SK-N-SH treated with all-trans-retinoic acid at 6 μM for 48 hours (cell line): ENCODE results near the gene IL15.

Experiments
- ATAC-seq: fragments of 200-7000 bp; cut with Tn5 transposase; 3 replicates; pipeline ENCODE4 v1.9.1; 2020; ENCODE audit warnings: mild to moderate bottlenecking, moderate library complexity
- ARNTL ChIP-seq: fragments of 450-650 bp; formaldehyde crosslinking; IDR thresholded peaks from 2 replicates; pipeline ENCODE4 v1.5.0; 2020; ENCODE audit warnings: low read depth, mild to moderate bottlenecking, moderate library complexity, borderline replicate concordance
- BACH2 ChIP-seq: fragments of 250-450 bp; sonication (Bioruptor Pico); IDR thresholded peaks from 2 replicates; pipeline ENCODE4 v1.9.0; 2021; ENCODE audit warnings: mild to moderate bottlenecking, borderline replicate concordance
- CSDC2 ChIP-seq: fragments of 250-450 bp; sonication (Bioruptor Pico); IDR thresholded peaks from 2 replicates; pipeline ENCODE4 v1.5.0; 2020; ENCODE audit warnings: mild to moderate bottlenecking, moderate library complexity
- CSRNP3 ChIP-seq: fragments of 250-450 bp; sonication (Bioruptor Pico); IDR thresholded peaks from 2 replicates; pipeline ENCODE4 v1.5.1; 2021; ENCODE audit warnings: mild to moderate bottlenecking, moderate library complexity
- ESRRG ChIP-seq: fragments of 250-450 bp; sonication (Bioruptor Pico); IDR thresholded peaks from 2 replicates; pipeline ENCODE4 v1.6.1; 2021; ENCODE audit warnings: mild to moderate bottlenecking
- GLIS3 ChIP-seq: fragments of 250-450 bp; sonication (Bioruptor Pico); IDR thresholded peaks from 2 replicates; pipeline ENCODE4 v1.5.0; 2020; ENCODE audit warnings: mild to moderate bottlenecking, moderate library complexity
- ISL1 ChIP-seq: fragments of 250-450 bp; sonication (Bioruptor Pico); IDR thresholded peaks from 2 replicates; pipeline ENCODE4 v2.1.2; 2022; ENCODE audit warnings: mild to moderate bottlenecking, moderate library complexity
- OSR1 ChIP-seq: fragments of 250-450 bp; sonication (Bioruptor Pico); IDR thresholded peaks from 2 replicates; pipeline ENCODE4 v1.8.0; 2022; ENCODE audit warnings: moderate library complexity, mild to moderate bottlenecking, inconsistent platforms
- PATZ1 ChIP-seq: fragments of 250-450 bp; sonication (Bioruptor Pico); IDR thresholded peaks from 2 replicates; pipeline ENCODE4 v1.8.0; 2020; ENCODE audit warnings: mild to moderate bottlenecking, moderate library complexity, borderline replicate concordance
- PPARA ChIP-seq: fragments of 250-450 bp; sonication (Bioruptor Pico); IDR thresholded peaks from 2 replicates; pipeline ENCODE4 v1.5.0; 2020; ENCODE audit warnings: mild to moderate bottlenecking, borderline replicate concordance
- RARB ChIP-seq: fragments of 250-450 bp; sonication (Bioruptor Pico); IDR thresholded peaks from 2 replicates; pipeline ENCODE4 v1.8.0; 2021; ENCODE audit warnings: mild to moderate bottlenecking, moderate library complexity
- SNAI2 ChIP-seq: fragments of 250-450 bp; sonication (Bioruptor Pico); IDR thresholded peaks from 2 replicates; pipeline ENCODE4 v1.5.0; 2020; ENCODE audit warnings: mild to moderate bottlenecking, moderate library complexity
- TCF4 ChIP-seq: fragments of 250-450 bp; sonication (Bioruptor Pico); IDR thresholded peaks from 2 replicates; pipeline ENCODE4 v1.8.0; 2021; ENCODE audit warnings: mild to moderate bottlenecking, moderate library complexity, borderline replicate concordance
- TOX ChIP-seq: fragments of 250-450 bp; sonication (Bioruptor Pico); IDR thresholded peaks from 2 replicates; pipeline ENCODE4 v1.8.0; 2021; ENCODE audit warnings: mild to moderate bottlenecking, moderate library complexity, borderline replicate concordance
- TSHZ2 ChIP-seq: fragments of 250-450 bp; sonication (Bioruptor Pico); IDR thresholded peaks from 2 replicates; pipeline ENCODE4 v1.5.0; 2020; ENCODE audit warnings: mild to moderate bottlenecking, moderate library complexity
- ZC3H10 ChIP-seq: fragments of 250-450 bp; sonication (Bioruptor Pico); IDR thresholded peaks from 2 replicates; pipeline ENCODE4 v1.5.1; 2021; ENCODE audit warnings: mild to moderate bottlenecking, moderate library complexity
- ZFP3 ChIP-seq: fragments of 250-450 bp; sonication (Bioruptor Pico); IDR thresholded peaks from 2 replicates; pipeline ENCODE4 v1.5.0; 2020; ENCODE audit warnings: mild to moderate bottlenecking, moderate library complexity
- ZFP30 ChIP-seq: fragments of 450-650 bp; formaldehyde crosslinking; IDR thresholded peaks from 2 replicates; pipeline ENCODE4 v1.5.0; 2022; ENCODE audit warnings: mild to moderate bottlenecking, moderate library complexity
- ZNF565 ChIP-seq: fragments of 450-650 bp; formaldehyde crosslinking; conservative IDR thresholded peaks from 2 replicates; pipeline ENCODE4 v1.5.0; 2020; ENCODE audit warnings: low read depth, mild to moderate bottlenecking, moderate library complexity
- ZNF70 ChIP-seq: fragments of 450-650 bp; formaldehyde crosslinking; IDR thresholded peaks from 2 replicates; pipeline ENCODE4 v1.5.0; 2020; ENCODE audit warnings: mild to moderate bottlenecking, moderate library complexity
- ZNF8 ChIP-seq: fragments of 450-650 bp; formaldehyde crosslinking; IDR thresholded peaks from 2 replicates; pipeline ENCODE4 v1.5.0; 2020; ENCODE audit warnings: mild to moderate bottlenecking, moderate library complexity
- TF ChIP-seq, protein P1 (sequence below): fragments of 250-450 bp; sonication (Bioruptor Pico); IDR thresholded peaks from 2 replicates; pipeline ENCODE4 v1.8.0; 2021; ENCODE audit warnings: low read depth, mild to moderate bottlenecking, moderate library complexity, borderline replicate concordance
- TF ChIP-seq, protein P2 (sequence below): fragments of 250-450 bp; sonication (Bioruptor Pico); IDR thresholded peaks from 2 replicates; pipeline ENCODE4 v1.5.1; 2020; ENCODE audit warnings: low read depth, mild to moderate bottlenecking, moderate library complexity

IL15 gene

DNA sequence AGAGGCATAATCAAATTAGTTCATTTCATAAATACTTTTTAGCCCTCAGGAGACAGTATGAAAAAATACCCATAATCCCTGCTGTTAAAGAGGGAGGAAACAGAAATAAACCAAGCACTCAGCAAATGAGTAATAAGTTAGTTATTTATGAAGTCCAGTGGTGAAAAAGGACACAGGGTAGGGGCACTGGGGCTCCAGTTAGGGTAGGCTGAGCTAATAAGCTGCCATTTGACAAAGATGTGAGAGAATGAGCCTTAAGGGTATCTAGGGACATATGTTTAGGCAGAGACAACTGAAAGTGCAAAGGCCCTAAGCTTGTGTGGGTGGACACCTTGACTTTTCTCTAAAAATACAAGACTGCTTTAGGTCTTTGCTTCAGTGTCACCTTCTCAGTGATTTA is 94.4 kb downstream of the IL15 start:
- peak; percentile 45 for ATAC-seq
- TF ChIP-seq ZFP30 (CRISPR knock-in tag) (no peak), TSHZ2 (CRISPR knock-in tag) (no peak), ZNF70 (no peak), ZFP3 (0 out of 2 replicates have a peak, but pooled peaks have one; percentile 22), ISL1 (CRISPR knock-in tag) (peak; percentile 52), ZC3H10 (CRISPR knock-in tag) (no peak)

DNA sequence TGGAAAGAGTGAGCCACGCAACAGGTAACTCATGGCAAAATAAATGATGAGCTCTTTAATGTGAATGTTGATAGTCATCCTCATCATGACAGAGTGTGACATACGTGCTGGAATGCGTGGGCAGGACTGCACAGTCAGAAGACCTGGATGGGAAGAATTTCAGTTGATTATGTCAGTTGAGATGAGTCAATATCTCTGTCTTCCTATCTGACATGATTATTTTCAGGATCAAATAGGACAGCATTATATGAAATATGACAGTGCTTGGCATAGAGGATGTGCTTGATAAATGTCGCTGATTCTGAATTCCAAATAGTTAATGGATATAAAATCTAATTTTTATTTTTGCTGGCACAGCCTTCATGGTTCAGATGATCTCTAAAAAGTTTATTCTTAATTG is 95.1 kb downstream of the IL15 start:
- TF ChIP-seq ZNF8 (CRISPR knock-in tag): no peak
- TF ChIP-seq TCF4 (CRISPR knock-in tag): no peak
- no peak for TF ChIP-seq CSRNP3 (CRISPR knock-in tag)
- TF ChIP-seq ZNF70: no peak
- no peak for TF ChIP-seq PPARA
- no peak for TF ChIP-seq RARB
- peak; percentile 74; the same call in 1 of the 2 replicates for TF ChIP-seq ZFP3
- TF ChIP-seq, protein P1, sequence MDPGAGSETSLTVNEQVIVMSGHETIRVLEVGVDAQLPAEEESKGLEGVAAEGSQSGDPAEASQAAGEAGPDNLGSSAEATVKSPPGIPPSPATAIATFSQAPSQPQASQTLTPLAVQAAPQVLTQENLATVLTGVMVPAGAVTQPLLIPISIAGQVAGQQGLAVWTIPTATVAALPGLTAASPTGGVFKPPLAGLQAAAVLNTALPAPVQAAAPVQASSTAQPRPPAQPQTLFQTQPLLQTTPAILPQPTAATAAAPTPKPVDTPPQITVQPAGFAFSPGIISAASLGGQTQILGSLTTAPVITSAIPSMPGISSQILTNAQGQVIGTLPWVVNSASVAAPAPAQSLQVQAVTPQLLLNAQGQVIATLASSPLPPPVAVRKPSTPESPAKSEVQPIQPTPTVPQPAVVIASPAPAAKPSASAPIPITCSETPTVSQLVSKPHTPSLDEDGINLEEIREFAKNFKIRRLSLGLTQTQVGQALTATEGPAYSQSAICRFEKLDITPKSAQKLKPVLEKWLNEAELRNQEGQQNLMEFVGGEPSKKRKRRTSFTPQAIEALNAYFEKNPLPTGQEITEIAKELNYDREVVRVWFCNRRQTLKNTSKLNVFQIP: no peak
- TF ChIP-seq, protein P2, sequence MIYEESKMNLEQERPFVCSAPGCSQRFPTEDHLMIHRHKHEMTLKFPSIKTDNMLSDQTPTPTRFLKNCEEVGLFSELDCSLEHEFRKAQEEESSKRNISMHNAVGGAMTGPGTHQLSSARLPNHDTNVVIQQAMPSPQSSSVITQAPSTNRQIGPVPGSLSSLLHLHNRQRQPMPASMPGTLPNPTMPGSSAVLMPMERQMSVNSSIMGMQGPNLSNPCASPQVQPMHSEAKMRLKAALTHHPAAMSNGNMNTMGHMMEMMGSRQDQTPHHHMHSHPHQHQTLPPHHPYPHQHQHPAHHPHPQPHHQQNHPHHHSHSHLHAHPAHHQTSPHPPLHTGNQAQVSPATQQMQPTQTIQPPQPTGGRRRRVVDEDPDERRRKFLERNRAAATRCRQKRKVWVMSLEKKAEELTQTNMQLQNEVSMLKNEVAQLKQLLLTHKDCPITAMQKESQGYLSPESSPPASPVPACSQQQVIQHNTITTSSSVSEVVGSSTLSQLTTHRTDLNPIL: peak; percentile 72; the same call in 1 of the 2 replicates
- 0 out of 2 replicates have a peak, but pooled peaks have one; percentile 36 for TF ChIP-seq TSHZ2 (CRISPR knock-in tag)
- no peak for TF ChIP-seq TOX (CRISPR knock-in tag)
- TF ChIP-seq ARNTL (CRISPR knock-in tag): no peak
- TF ChIP-seq ZFP30 (CRISPR knock-in tag): no peak
- no peak for TF ChIP-seq SNAI2
- no peak for TF ChIP-seq OSR1 (CRISPR knock-in tag)
- TF ChIP-seq PATZ1 (CRISPR knock-in tag): no peak
- no peak for TF ChIP-seq CSDC2
- TF ChIP-seq BACH2 (CRISPR knock-in tag): no peak
- peak; percentile 99 for TF ChIP-seq ISL1 (CRISPR knock-in tag)
- TF ChIP-seq ESRRG: no peak
- no peak for TF ChIP-seq ZC3H10 (CRISPR knock-in tag)
- no peak for TF ChIP-seq ZNF565
- no peak for TF ChIP-seq GLIS3 (CRISPR knock-in tag)
- ATAC-seq: peak; percentile 54
